Esophagus (tissue), 2 donors: Measurements from ENCODE around the gene DEGS2. TPM values are rescaled to one million over a fixed set of nuclear protein-coding genes. Genes with fewer than 3 reads are reported as not detected.

Experiments used
- H3K27ac ChIP-seq, 2 donors: one replicate each; pipeline ENCODE4 v1.5.1; 2013; ENCODE audit warnings: low read depth in 2 of 2, mild to moderate bottlenecking in 2 of 2, inconsistent platforms in 1 of 2, low read length in 1 of 2, moderate library complexity in 1 of 2
- H3K27me3 ChIP-seq, 2 donors: one replicate each; pipeline ENCODE4 v1.6.1; 2013; ENCODE audit warnings: low read length in 2 of 2, control low read depth in 1 of 2, mild to moderate bottlenecking in 1 of 2; ENCODE audit not compliant: insufficient read depth in 2 of 2, control insufficient read depth in 1 of 2
- H3K36me3 ChIP-seq, 2 donors: one replicate each; pipeline ENCODE4 v1.6.1; 2013; ENCODE audit warnings: low read length in 1 of 2; ENCODE audit not compliant: control insufficient read depth in 2 of 2, insufficient read depth in 2 of 2
- H3K4me1 ChIP-seq, 2 donors: one replicate each; pipeline ENCODE4 v1.6.1; 2013; ENCODE audit warnings: low read length in 1 of 2; ENCODE audit not compliant: control insufficient read depth in 2 of 2, insufficient read depth in 2 of 2
- H3K4me3 ChIP-seq, 2 donors: one replicate each; pipeline ENCODE4 v1.5.1; 2013; ENCODE audit warnings: low read length in 2 of 2, mild to moderate bottlenecking in 2 of 2, low read depth in 1 of 2, moderate library complexity in 1 of 2
- H3K9me3 ChIP-seq, 2 donors: one replicate each; pipeline ENCODE4 v1.6.1; 2013; ENCODE audit warnings: mild to moderate bottlenecking in 2 of 2, low read depth in 1 of 2, low read length in 1 of 2, moderate library complexity in 1 of 2; ENCODE audit not compliant: control insufficient read depth in 2 of 2, insufficient read depth in 1 of 2
- WGBS, 2 donors: extraction: QIAGEN DNeasy Blood & Tissue Kit; methylation state at CpG; one replicate each; pipeline ENCODE4 v1.1.7; 2013; 5-methylcytosine and 5-hydroxymethylcytosine counted together
- polyA plus RNA-seq, 2 donors: library from polyadenylated mRNA; stranded (reverse); fragments of 200-250 nt; gene quantifications; one replicate each; pipeline ENCODE4 v1.2.3, GENCODE V29; 2013
- donor health status: healthy with polysubstance abuse.
- donor health status: Bipolar disorder and iron deficiency.

Gene DEGS2
- polyA plus RNA-seq, 2 donors, result 24.7 to 41.8 TPM

- Histone ChIP-seq H3K4me3 (no peak overlapping the region), H3K9me3 (no peaks in the 10 kb centered on the region), H3K36me3 (peaks cover 0 to 6% of the 10 kb centered on the region in 2 donors), H3K27ac (peak overlapping the region; percentile 49 to 59), H3K27me3 (no peaks in the 10 kb centered on the region), H3K4me1 (peaks cover 2 to 12% of the 10 kb centered on the region in 2 donors)
- WGBS, 2 donors, result 77% methylated on average over 10 of the region's 10 CpGs
These were observed 56.0 kb downstream of the DEGS2 start for GRCh38 chr14:100103250-100104005.

DNA sequence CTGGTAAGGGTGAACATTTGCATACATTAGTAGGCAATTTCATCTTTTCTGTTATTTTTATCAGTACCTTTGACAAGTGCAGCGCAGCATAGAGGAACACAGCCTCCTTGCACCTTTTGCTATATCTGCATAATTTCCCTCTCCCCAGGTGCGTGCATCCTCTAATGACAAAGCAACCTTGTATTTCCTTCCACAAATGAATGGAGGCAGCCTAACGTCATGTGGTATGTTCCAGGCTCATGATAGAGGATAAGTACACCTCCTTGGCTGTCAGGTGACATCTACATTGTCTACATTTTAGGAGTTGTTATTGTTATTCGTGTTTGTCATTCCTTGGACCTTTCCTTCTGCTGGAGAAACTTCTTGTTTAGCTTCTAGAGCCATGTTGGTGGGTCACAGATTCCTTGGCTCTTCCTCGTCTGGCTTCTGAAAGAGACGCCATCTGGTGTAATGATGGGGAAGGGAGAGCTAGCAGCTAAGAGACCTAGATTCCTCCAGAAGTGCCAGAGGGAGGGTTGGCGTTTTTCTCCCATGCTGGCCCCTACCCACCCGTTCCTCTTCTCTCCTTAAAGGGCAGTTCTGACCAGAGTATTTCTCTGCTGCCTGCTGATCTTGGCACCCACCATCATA, 57.2 kb downstream of the DEGS2 start:
- Histone ChIP-seq H3K27me3 (no peaks in the 10 kb centered on the region), H3K4me3 (no peak overlapping the region), H3K36me3 (peaks cover 0 to 13% of the 10 kb centered on the region in 2 donors), H3K9me3 (no peaks in the 10 kb centered on the region), H3K27ac (no peak overlapping the region), H3K4me1 (peaks cover 2 to 8% of the 10 kb centered on the region in 2 donors)
- 86 to 88% methylated on average over 8 of the region's 8 CpGs for WGBS, 2 donors

DNA sequence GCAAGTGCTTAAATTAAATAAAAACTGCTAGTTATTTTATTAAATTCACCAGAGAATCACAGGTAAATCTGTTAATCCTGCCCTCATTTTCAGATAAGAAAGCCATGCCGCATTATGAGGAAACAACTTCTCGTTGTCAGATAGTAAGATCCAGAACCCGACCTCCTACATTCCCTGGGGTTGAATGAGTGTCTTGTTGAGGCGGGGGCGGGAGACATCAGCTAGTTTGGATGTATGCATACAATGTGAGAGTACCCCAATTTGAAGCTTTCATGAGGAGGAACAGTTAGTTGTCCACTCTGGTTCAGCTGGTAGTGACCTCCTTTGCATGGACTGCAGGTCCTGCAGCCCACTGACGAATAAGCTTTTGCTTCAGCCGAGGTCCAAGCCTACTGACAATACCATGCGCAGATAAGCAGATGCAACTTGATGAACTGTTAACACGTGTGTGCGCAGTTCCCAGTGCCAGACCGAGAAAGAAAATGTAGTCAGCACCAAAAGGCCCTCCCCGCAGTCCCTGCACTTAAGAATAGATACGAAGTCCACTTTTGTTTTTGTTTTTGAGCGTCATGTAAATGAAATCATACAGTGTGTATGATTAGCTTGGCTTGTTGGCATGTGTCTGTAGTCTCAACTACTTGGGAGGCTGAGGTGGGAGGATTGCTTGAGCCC, 59.3 kb downstream of the DEGS2 start:
- H3K4me3 ChIP-seq, result no peak overlapping the region
- peaks cover 0 to 15% of the 10 kb centered on the region in 2 donors for H3K36me3 ChIP-seq
- peaks cover 2% of the 10 kb centered on the region in 2 donors for H3K4me1 ChIP-seq
- no peak overlapping the region for H3K27ac ChIP-seq
- 81 to 85% methylated on average over 14 of the region's 14 CpGs for WGBS, 2 donors
- H3K9me3 ChIP-seq, result no peaks in the 10 kb centered on the region
- H3K27me3 ChIP-seq, result no peaks in the 10 kb centered on the region

DNA sequence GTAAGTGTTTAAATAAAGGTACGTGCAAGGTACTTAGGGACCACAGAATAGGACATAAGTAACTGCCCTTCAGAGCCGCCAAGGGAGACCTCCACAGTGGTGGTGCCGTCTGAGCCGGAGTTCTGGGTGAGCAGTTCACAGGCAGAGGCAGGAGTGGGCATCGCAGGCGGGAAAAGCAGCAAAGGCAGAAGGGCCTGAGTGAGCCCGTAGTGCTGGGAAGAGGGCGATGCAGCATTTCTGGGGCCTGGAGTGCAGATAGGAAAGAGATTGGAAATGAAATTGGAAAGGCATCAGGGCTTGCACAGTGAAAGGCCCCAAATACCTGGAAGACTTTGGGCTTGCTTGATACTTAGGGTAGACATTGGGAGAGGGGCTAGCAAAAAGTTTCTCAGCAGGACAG, 61.3 kb downstream of the DEGS2 start:
- H3K27ac ChIP-seq, result no peak overlapping the region
- 91 to 95% methylated on average over 8 of the region's 8 CpGs for WGBS, 2 donors

DNA sequence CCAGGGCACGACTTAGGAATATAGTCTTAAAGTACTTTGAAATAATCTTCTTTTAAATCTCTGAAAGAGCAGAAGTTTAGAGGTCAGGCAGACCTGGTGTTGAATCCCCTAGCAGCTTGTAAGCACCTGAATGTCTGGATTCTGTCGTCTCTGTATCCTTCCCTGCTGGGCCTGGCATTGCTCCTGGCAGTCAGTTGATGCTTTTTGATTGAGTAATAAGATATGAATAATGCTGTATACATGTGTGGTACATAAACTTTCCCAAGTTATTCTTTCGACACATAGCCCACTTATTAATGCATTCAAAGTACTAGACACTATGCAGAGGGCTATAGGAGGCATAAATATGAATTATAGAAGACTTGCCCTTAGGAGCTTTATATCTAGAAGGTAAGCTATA, 62.8 kb downstream of the DEGS2 start:
- 68 to 69% methylated on average over 3 of the region's 3 CpGs for WGBS, 2 donors
- H3K27me3 ChIP-seq, result no peaks in the 10 kb centered on the region
- H3K4me1 ChIP-seq, result no peaks in the 10 kb centered on the region

More for the DNA sequence above, 61.3 kb downstream of the DEGS2 start:
- H3K4me3 ChIP-seq, result no peak overlapping the region
- H3K27me3 ChIP-seq, result no peaks in the 10 kb centered on the region
- H3K36me3 ChIP-seq, result peaks cover 0 to 12% of the 10 kb centered on the region in 2 donors
- H3K4me1 ChIP-seq, result no peaks in the 10 kb centered on the region
- no peaks in the 10 kb centered on the region for H3K9me3 ChIP-seq

More for the DNA sequence above, 62.8 kb downstream of the DEGS2 start:
- H3K4me3 ChIP-seq, result no peak overlapping the region
- H3K27ac ChIP-seq, result no peak overlapping the region
- H3K9me3 ChIP-seq, result no peaks in the 10 kb centered on the region
- peaks cover 0 to 12% of the 10 kb centered on the region in 2 donors for H3K36me3 ChIP-seq

Other genes with a start within 250 kb of the DEGS2 start
- gene EVL, start 94.2 kb downstream of the DEGS2 start, polyA plus RNA-seq, result 10 to 100 TPM; 25.3 to 41.9 TPM
- gene YY1, start 79.5 kb upstream of the DEGS2 start, polyA plus RNA-seq, result 10 to 100 TPM; 24.7 to 36.9 TPM
- 10 to 100 TPM; 27.9 to 67.7 TPM for gene SLC25A29, start 146.8 kb upstream of the DEGS2 start, polyA plus RNA-seq
- under 1 TPM; 0.01 to 0.04 TPM for gene SLC25A47, start 163.7 kb upstream of the DEGS2 start, polyA plus RNA-seq
- 1 to 10 TPM; 2.7 to 3.1 TPM for gene WDR25, start 216.8 kb upstream of the DEGS2 start, polyA plus RNA-seq